Measurements from ENCODE around the gene SLC23A2. TPM values are rescaled to one million over a fixed set of nuclear protein-coding genes. Genes with fewer than 3 reads are reported as not detected.
"Not testable (repeated sequence)": the region's sequence is repeated elsewhere in the genome, so short reads cannot be mapped to it uniquely, and the experiment has no call there.

The SLC23A2 gene
- total RNA-seq, 1 donor from 2014 or later = 27.1 TPM

- no peak for DNase-seq (ENCODE audit: low read depth, low spot score)
- Mint-ChIP-seq H3K4me3 (no peak overlapping the region), H3K9me3 (no peaks in the 10 kb centered on the region), H3K27me3 (ENCODE audit: low read depth) (no peaks in the 10 kb centered on the region), H3K27ac (ENCODE audit: unreplicated experiment) (no peak overlapping the region), H3K36me3 (ENCODE audit: low read depth) (no peaks in the 10 kb centered on the region), H3K4me1 (peaks cover 18% of the 10 kb centered on the region)
- no peak for TF ChIP-seq CTCF (conservative IDR thresholded peaks at IDR 0.05)
Observed at GRCh38 chr20:4978050-4978918, 23.0 kb downstream of the SLC23A2 start.

GRCh38 chr20:4976014-4976413 lies 25.3 kb downstream of the SLC23A2 start:
- H3K4me1 Mint-ChIP-seq = peaks cover 25% of the 10 kb centered on the region
- H3K4me3 Mint-ChIP-seq; DNase-seq (ENCODE audit: low read depth, low spot score); H3K27me3 Mint-ChIP-seq (ENCODE audit: low read depth); H3K36me3 Mint-ChIP-seq (ENCODE audit: low read depth); H3K27ac Mint-ChIP-seq (ENCODE audit: unreplicated experiment); H3K9me3 Mint-ChIP-seq: not testable (repeated sequence)

GRCh38 chr20:4973330-4974097 lies 27.8 kb downstream of the SLC23A2 start:
- Mint-ChIP-seq H3K36me3 (ENCODE audit: low read depth) (no peaks in the 10 kb centered on the region), H3K9me3 (no peaks in the 10 kb centered on the region), H3K4me1 (peaks cover 22% of the 10 kb centered on the region), H3K27me3 (ENCODE audit: low read depth) (no peaks in the 10 kb centered on the region), H3K4me3 (no peak overlapping the region), H3K27ac (ENCODE audit: unreplicated experiment) (no peak overlapping the region)
- no peak for DNase-seq (ENCODE audit: low read depth, low spot score)
- TF ChIP-seq CTCF (conservative IDR thresholded peaks at IDR 0.05) = no peak

GRCh38 chr20:4972506-4973251 lies 28.6 kb downstream of the SLC23A2 start:
- H3K27me3 Mint-ChIP-seq (ENCODE audit: low read depth) = no peaks in the 10 kb centered on the region
- H3K27ac Mint-ChIP-seq (ENCODE audit: unreplicated experiment) = no peak overlapping the region
- H3K4me1 Mint-ChIP-seq = peaks cover 15% of the 10 kb centered on the region
- no peaks in the 10 kb centered on the region for H3K9me3 Mint-ChIP-seq
- DNase-seq (ENCODE audit: low read depth, low spot score) = no peak
- H3K36me3 Mint-ChIP-seq (ENCODE audit: low read depth) = peaks cover 5% of the 10 kb centered on the region
- H3K4me3 Mint-ChIP-seq = no peak overlapping the region
- TF ChIP-seq CTCF (conservative IDR thresholded peaks at IDR 0.05) = no peak

- peaks cover 15% of the 10 kb centered on the region for H3K4me1 Mint-ChIP-seq
- TF ChIP-seq CTCF (conservative IDR thresholded peaks at IDR 0.05) = no peak
- H3K27ac Mint-ChIP-seq (ENCODE audit: unreplicated experiment) = no peak overlapping the region
- H3K4me3 Mint-ChIP-seq = no peak overlapping the region
- H3K27me3 Mint-ChIP-seq (ENCODE audit: low read depth) = no peaks in the 10 kb centered on the region
- DNase-seq (ENCODE audit: low read depth, low spot score) = no peak
- peaks cover 5% of the 10 kb centered on the region for H3K36me3 Mint-ChIP-seq (ENCODE audit: low read depth)
- no peaks in the 10 kb centered on the region for H3K9me3 Mint-ChIP-seq
Observed at GRCh38 chr20:4971064-4971463, 30.2 kb downstream of the SLC23A2 start.

Data from neural crest cell (in vitro differentiated cells).